VCaP (cell line): ENCODE measurements around the gene OSTN.

Experiments used
- H3K27ac ChIP-seq: fragments of 450-650 bp; 2 replicates; pipeline ENCODE4 v1.5.1; 2017
- TF ChIP-seq, protein P1 (sequence below): fragments of 450-650 bp; conservative IDR thresholded peaks from 2 replicates; pipeline ENCODE4 v1.5.1; 2017; ENCODE audit warnings: mild to moderate bottlenecking, moderate library complexity

The OSTN gene

DNA sequence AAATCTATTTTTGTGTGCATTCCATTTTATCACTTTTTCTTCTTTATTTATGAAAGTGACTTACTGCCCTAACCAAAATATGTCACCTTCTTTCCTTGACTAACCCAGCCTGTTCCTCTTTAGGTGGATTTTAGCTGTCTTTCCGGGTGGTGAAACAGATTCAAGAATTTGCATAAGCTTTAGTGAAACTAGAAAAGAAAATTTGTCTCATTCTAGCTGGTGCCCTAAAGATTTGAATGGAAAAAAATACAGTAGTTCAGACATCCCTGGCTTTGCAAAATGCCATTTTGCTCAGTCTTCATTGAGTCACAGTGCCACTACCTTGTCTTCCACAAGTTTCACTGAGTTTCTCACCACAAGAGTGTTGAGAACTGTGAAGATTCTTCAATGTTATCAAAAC, 102.0 kb downstream of the OSTN start:
- H3K27ac ChIP-seq: no peak overlapping the region
- TF ChIP-seq, protein P1, sequence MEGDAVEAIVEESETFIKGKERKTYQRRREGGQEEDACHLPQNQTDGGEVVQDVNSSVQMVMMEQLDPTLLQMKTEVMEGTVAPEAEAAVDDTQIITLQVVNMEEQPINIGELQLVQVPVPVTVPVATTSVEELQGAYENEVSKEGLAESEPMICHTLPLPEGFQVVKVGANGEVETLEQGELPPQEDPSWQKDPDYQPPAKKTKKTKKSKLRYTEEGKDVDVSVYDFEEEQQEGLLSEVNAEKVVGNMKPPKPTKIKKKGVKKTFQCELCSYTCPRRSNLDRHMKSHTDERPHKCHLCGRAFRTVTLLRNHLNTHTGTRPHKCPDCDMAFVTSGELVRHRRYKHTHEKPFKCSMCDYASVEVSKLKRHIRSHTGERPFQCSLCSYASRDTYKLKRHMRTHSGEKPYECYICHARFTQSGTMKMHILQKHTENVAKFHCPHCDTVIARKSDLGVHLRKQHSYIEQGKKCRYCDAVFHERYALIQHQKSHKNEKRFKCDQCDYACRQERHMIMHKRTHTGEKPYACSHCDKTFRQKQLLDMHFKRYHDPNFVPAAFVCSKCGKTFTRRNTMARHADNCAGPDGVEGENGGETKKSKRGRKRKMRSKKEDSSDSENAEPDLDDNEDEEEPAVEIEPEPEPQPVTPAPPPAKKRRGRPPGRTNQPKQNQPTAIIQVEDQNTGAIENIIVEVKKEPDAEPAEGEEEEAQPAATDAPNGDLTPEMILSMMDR: no peak

GRCh38 chr3:191301782-191302411, 102.9 kb downstream of the OSTN start:
- H3K27ac ChIP-seq: no peak overlapping the region
- TF ChIP-seq, protein P1: no peak

DNA sequence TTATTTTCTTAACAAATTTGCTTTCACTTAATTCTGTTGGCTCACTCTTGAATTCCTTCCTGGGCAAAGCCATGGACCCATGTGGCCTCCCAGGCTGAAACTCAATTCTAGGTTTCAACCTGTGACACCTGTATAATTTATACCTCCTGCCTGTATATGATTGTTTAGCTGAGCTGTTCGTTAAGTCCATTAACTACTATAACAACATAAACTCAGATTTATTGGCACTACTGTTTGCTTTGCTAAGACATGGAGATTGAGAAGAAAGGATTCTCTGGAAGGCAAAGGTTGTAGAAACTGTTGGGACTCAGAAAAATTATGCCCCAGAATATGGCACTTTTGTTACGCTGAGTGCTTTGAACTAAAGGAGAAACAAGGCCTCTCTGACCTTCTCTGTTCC, 103.4 kb downstream of the OSTN start:
- H3K27ac ChIP-seq: no peak overlapping the region
- TF ChIP-seq, protein P1: no peak

GRCh38 chr3:191303596-191303995, 104.6 kb downstream of the OSTN start:
- no peak overlapping the region for H3K27ac ChIP-seq
- TF ChIP-seq, protein P1: no peak

GRCh38 chr3:191306428-191306827, 107.4 kb downstream of the OSTN start:
- TF ChIP-seq, protein P1: no peak
- no peak overlapping the region for H3K27ac ChIP-seq

DNA sequence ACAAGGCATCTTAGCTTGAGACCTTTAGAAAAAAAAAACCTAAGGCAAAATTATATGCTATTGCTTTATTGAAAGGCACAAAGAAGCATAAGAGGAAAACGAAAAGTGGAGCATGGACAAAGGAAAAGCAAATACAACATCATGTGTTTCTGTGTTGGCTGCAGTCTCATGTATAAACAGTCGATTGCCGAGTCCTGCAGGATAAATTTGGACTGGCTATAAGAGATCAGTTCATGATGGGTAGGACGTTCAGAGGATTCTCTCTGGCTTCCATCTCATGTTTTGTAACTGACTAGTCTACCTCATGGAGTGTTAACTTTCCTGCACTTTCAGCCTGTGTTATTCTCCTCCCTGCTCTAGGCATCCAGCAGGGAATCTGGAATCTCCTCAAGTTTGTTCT, 108.3 kb downstream of the OSTN start:
- TF ChIP-seq, protein P1: no peak
- H3K27ac ChIP-seq: no peak overlapping the region

- H3K27ac ChIP-seq: no peak overlapping the region
- TF ChIP-seq, protein P1: no peak
These were observed 114.3 kb downstream of the OSTN start for GRCh38 chr3:191313296-191313695.
